GM23338 (cell line): ENCODE data around the gene DDX5. TPM values are rescaled to one million over a fixed set of nuclear protein-coding genes. Genes with fewer than 3 reads are reported as not detected.

Experiments
- ATAC-seq: fragments of 200-7000 bp; cut with Tn5 transposase; 3 replicates; pipeline ENCODE4 v1.9.1; 2020
- DNase-seq: peaks from one replicate; pipeline ENCODE4 v3.0.0-alpha.2; 2015; ENCODE audit warnings: low spot score
- H2AFZ ChIP-seq: fragments of 200-600 bp; sonication (generic); 2 replicates; pipeline ENCODE4 v1.8.0; 2016; ENCODE audit warnings: antibody characterized with exemption, mild to moderate bottlenecking, moderate library complexity
- H3F3A ChIP-seq: fragments of 200-600 bp; sonication (generic); replicated peaks from 2 replicates; pipeline ENCODE4 v1.8.0; 2017; ENCODE audit warnings: antibody characterized with exemption, mixed run types, low read depth
- H3K27ac ChIP-seq: fragments of 200-600 bp; sonication (generic); 2 replicates; pipeline ENCODE4 v1.6.1; 2016; ENCODE audit warnings: low read depth
- H3K27me3 ChIP-seq: fragments of 200-600 bp; sonication (generic); 2 replicates; pipeline ENCODE4 v1.8.0; 2016; ENCODE audit warnings: mild to moderate bottlenecking, mixed run types, moderate library complexity; ENCODE audit not compliant: insufficient read depth
- H3K36me3 ChIP-seq: fragments of 200-600 bp; sonication (generic); 2 replicates; pipeline ENCODE4 v1.8.0; 2016; ENCODE audit warnings: mild to moderate bottlenecking; ENCODE audit not compliant: insufficient read depth
- H3K4me1 ChIP-seq: fragments of 200-600 bp; sonication (generic); 2 replicates; pipeline ENCODE4 v1.8.0; 2016; ENCODE audit warnings: mild to moderate bottlenecking, moderate library complexity; ENCODE audit not compliant: insufficient read depth
- H3K4me2 ChIP-seq: fragments of 200-600 bp; sonication (generic); 2 replicates; pipeline ENCODE4 v1.7.1; 2017; ENCODE audit warnings: mixed run types
- H3K4me3 ChIP-seq: fragments of 200-600 bp; sonication (generic); 2 replicates; pipeline ENCODE4 v1.6.1; 2016; ENCODE audit warnings: mixed run types
- H3K79me2 ChIP-seq: fragments of 200-600 bp; sonication (generic); replicated peaks from 2 replicates; pipeline ENCODE4 v1.8.0; 2017; ENCODE audit warnings: mild to moderate bottlenecking; ENCODE audit not compliant: insufficient read depth
- H3K9me2 ChIP-seq: fragments of 200-600 bp; sonication (generic); 2 replicates; pipeline ENCODE4 v1.8.0; 2017; ENCODE audit not compliant: insufficient read depth
- H4K20me1 ChIP-seq: fragments of 200-600 bp; sonication (generic); replicated peaks from 2 replicates; pipeline ENCODE4 v1.8.0; 2017; ENCODE audit warnings: mild to moderate bottlenecking; ENCODE audit not compliant: insufficient read depth
- H3K27ac Mint-ChIP-seq: 2 replicates; pipeline ENCODE4 v1.8.0; 2020; ENCODE audit warnings: inconsistent platforms, mild to moderate bottlenecking, moderate library complexity, mixed read lengths
- H3K27me3 Mint-ChIP-seq: 3 replicates; pipeline ENCODE4 v1.8.0; 2022; ENCODE audit warnings: low read depth, mild to moderate bottlenecking, moderate library complexity, mixed read lengths, inconsistent platforms; ENCODE audit not compliant: insufficient read depth, poor library complexity
- H3K36me3 Mint-ChIP-seq: 3 replicates; pipeline ENCODE4 v1.8.0; 2021; ENCODE audit warnings: low read depth, mild to moderate bottlenecking, inconsistent platforms, moderate library complexity, mixed read lengths
- H3K4me1 Mint-ChIP-seq: 3 replicates; pipeline ENCODE4 v1.8.0; 2020; ENCODE audit warnings: mild to moderate bottlenecking, inconsistent platforms, mixed read lengths
- H3K4me3 Mint-ChIP-seq: 3 replicates; pipeline ENCODE4 v1.8.0; 2021; ENCODE audit warnings: moderate library complexity, mild to moderate bottlenecking, inconsistent platforms, mixed read lengths
- H3K9me3 Mint-ChIP-seq: 3 replicates; pipeline ENCODE4 v1.8.0; 2020; ENCODE audit warnings: moderate library complexity, mild to moderate bottlenecking, inconsistent platforms, mixed read lengths
- CREB1 ChIP-seq: fragments of 250-450 bp; sonication (Bioruptor Pico); IDR thresholded peaks from 2 replicates; pipeline ENCODE4 v1.5.0; 2020; ENCODE audit warnings: low read depth, mild to moderate bottlenecking, moderate library complexity
- CTCF ChIP-seq, 2 experiments: fragments of 200-600 bp in 1 of 2; sonication (generic) in 1 of 2; conservative IDR thresholded peaks; 2 replicates each; pipeline versions ENCODE4 v1.5.1 to v1.6.1; 2016 to 2017; ENCODE audit warnings: antibody characterized with exemption in 2 of 2, low read depth in 2 of 2, mild to moderate bottlenecking in 2 of 2, moderate library complexity in 1 of 2
- EZH2 ChIP-seq: fragments of 200-600 bp; sonication (generic); IDR thresholded peaks from one replicate; pipeline ENCODE4 v1.8.0; 2017; ENCODE audit warnings: antibody characterized with exemption, mild to moderate bottlenecking, low read depth; ENCODE audit not compliant: unreplicated experiment
- EZH2phosphoT487 ChIP-seq: fragments of 200-600 bp; sonication (generic); IDR thresholded peaks from one replicate; pipeline ENCODE4 v1.8.1; 2018; ENCODE audit warnings: antibody characterized with exemption; ENCODE audit not compliant: unreplicated experiment
- JUNB ChIP-seq: IDR thresholded peaks from one replicate; pipeline ENCODE4 v1.6.1; 2016; ENCODE audit warnings: antibody characterized with exemption; ENCODE audit not compliant: unreplicated experiment
- NANOG ChIP-seq: IDR thresholded peaks from 2 replicates; pipeline ENCODE4 v1.6.1; 2016; ENCODE audit warnings: antibody characterized with exemption, borderline replicate concordance
- POLR2AphosphoS5 ChIP-seq: IDR thresholded peaks from 2 replicates; pipeline ENCODE4 v1.6.1; 2016; ENCODE audit warnings: antibody characterized with exemption, low read depth
- ZNF114 ChIP-seq: fragments of 250-450 bp; sonication (Bioruptor Pico); IDR thresholded peaks from 2 replicates; pipeline ENCODE4 v1.5.0; 2020; ENCODE audit warnings: mild to moderate bottlenecking, moderate library complexity
- ZNF331 ChIP-seq: fragments of 250-450 bp; sonication (Bioruptor Pico); IDR thresholded peaks from 2 replicates; pipeline ENCODE4 v1.5.0; 2020; ENCODE audit warnings: low read depth, mild to moderate bottlenecking, moderate library complexity
- ZNF462 ChIP-seq: fragments of 250-450 bp; sonication (Bioruptor Pico); IDR thresholded peaks from 2 replicates; pipeline ENCODE4 v1.5.0; 2020; ENCODE audit warnings: mild to moderate bottlenecking, moderate library complexity
- polyA plus RNA-seq: library from polyadenylated mRNA; unstranded; fragments of >200 nt; fragmentation: Nextera tagmentation; extraction: Ambion mirVana; gene quantifications from 2 replicates; pipeline ENCODE4 v1.2.1, GENCODE V29; 2016
- total RNA-seq: library from RNA; depleted of rRNA; stranded (reverse); fragments of >200 nt; shearing (Covaris generic); gene quantifications from 2 replicates; pipeline ENCODE4 v1.2.3, GENCODE V29; 2014
- TF ChIP-seq, protein P1 (sequence below): IDR thresholded peaks from one replicate; pipeline ENCODE4 v1.6.1; 2018; ENCODE audit warnings: antibody characterized with exemption; ENCODE audit not compliant: unreplicated experiment
- TF ChIP-seq, protein P2 (sequence below): IDR thresholded peaks from 2 replicates; pipeline ENCODE4 v1.6.1; 2016; ENCODE audit warnings: antibody characterized with exemption

Gene DDX5
- total and polyA plus RNA-seq, 2 experiments from 2014 or later = 400 to 447 TPM

GRCh38 chr17:64494121-64494520 lies 12.0 kb downstream of the DDX5 start:
- H3K4me1 ChIP-seq = peaks cover 10% of the 10 kb centered on the region
- Mint-ChIP-seq H3K27me3 (peaks cover 24% of the 10 kb centered on the region), H3K9me3 (peaks cover 17% of the 10 kb centered on the region), H3K4me1 (peaks cover 23% of the 10 kb centered on the region), H3K27ac (no peak overlapping the region; the same call in 1 of the 2 replicates), H3K4me3 (peak overlapping the region; percentile 100), H3K36me3 (peaks cover 84% of the 10 kb centered on the region)
- TF ChIP-seq ZNF114 (no peak), ZNF462 (no peak), CTCF (conservative IDR thresholded peaks at IDR 0.05; ENCODE audit: low read depth in 2 of 2) (no peak), EZH2 (no peak), EZH2phosphoT487 (no peak), JUNB (no peak), POLR2AphosphoS5 (no peak), CREB1 (CRISPR knock-in tag) (no peak), NANOG (no peak), ZNF331 (no peak)
- TF ChIP-seq, protein P1, sequence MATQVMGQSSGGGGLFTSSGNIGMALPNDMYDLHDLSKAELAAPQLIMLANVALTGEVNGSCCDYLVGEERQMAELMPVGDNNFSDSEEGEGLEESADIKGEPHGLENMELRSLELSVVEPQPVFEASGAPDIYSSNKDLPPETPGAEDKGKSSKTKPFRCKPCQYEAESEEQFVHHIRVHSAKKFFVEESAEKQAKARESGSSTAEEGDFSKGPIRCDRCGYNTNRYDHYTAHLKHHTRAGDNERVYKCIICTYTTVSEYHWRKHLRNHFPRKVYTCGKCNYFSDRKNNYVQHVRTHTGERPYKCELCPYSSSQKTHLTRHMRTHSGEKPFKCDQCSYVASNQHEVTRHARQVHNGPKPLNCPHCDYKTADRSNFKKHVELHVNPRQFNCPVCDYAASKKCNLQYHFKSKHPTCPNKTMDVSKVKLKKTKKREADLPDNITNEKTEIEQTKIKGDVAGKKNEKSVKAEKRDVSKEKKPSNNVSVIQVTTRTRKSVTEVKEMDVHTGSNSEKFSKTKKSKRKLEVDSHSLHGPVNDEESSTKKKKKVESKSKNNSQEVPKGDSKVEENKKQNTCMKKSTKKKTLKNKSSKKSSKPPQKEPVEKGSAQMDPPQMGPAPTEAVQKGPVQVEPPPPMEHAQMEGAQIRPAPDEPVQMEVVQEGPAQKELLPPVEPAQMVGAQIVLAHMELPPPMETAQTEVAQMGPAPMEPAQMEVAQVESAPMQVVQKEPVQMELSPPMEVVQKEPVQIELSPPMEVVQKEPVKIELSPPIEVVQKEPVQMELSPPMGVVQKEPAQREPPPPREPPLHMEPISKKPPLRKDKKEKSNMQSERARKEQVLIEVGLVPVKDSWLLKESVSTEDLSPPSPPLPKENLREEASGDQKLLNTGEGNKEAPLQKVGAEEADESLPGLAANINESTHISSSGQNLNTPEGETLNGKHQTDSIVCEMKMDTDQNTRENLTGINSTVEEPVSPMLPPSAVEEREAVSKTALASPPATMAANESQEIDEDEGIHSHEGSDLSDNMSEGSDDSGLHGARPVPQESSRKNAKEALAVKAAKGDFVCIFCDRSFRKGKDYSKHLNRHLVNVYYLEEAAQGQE = no peak
- TF ChIP-seq, protein P2, sequence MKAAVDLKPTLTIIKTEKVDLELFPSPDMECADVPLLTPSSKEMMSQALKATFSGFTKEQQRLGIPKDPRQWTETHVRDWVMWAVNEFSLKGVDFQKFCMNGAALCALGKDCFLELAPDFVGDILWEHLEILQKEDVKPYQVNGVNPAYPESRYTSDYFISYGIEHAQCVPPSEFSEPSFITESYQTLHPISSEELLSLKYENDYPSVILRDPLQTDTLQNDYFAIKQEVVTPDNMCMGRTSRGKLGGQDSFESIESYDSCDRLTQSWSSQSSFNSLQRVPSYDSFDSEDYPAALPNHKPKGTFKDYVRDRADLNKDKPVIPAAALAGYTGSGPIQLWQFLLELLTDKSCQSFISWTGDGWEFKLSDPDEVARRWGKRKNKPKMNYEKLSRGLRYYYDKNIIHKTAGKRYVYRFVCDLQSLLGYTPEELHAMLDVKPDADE = no peak
- peaks cover 37% of the 10 kb centered on the region for H3K36me3 ChIP-seq
- ATAC-seq (no peak), DNase-seq (no peak)
- no peaks in the 10 kb centered on the region for H3K9me2 ChIP-seq
- no peaks in the 10 kb centered on the region for H3K27me3 ChIP-seq
- peak overlapping the region; percentile 84 for H3K4me2 ChIP-seq
- H2AFZ ChIP-seq = no peak overlapping the region
- peaks cover 38% of the 10 kb centered on the region for H3K79me2 ChIP-seq
- H3F3A ChIP-seq = peaks cover 20% of the 10 kb centered on the region
- H4K20me1 ChIP-seq = peaks cover 11% of the 10 kb centered on the region
- no peak overlapping the region for H3K27ac ChIP-seq
- no peak overlapping the region for H3K4me3 ChIP-seq
